Gastroesophageal sphincter (tissue), 4 donors: ENCODE data around the gene PARD6G. TPM values are rescaled to one million over a fixed set of nuclear protein-coding genes. Genes with fewer than 3 reads are reported as not detected.

Source experiments
- ATAC-seq: fragments of 150-250 bp; one replicate; pipeline ENCODE4 v1.9.1; 2016; ENCODE audit warnings: mild to moderate bottlenecking, moderate library complexity
- H3K27ac ChIP-seq, 4 donors: fragments of 200-600 bp; sonication (generic) in 3 of 4; 1 replicate in 3 of 4; 2 replicates in 1 of 4; pipeline ENCODE4 v1.5.1; 2016 to 2019
- H3K27me3 ChIP-seq: fragments of 200-600 bp; sonication (generic); one replicate; pipeline ENCODE4 v1.5.1; 2019
- H3K36me3 ChIP-seq, 2 donors: fragments of 200-600 bp; sonication (generic); one replicate each; pipeline ENCODE4 v1.5.1; 2019; ENCODE audit warnings: control low read depth in 1 of 2
- H3K4me1 ChIP-seq, 3 donors: fragments of 200-600 bp; sonication (generic); 1 replicate in 2 of 3; 2 replicates in 1 of 3; pipeline ENCODE4 v1.5.1; 2016 to 2019; ENCODE audit warnings: control low read depth in 2 of 3
- H3K4me3 ChIP-seq, 2 donors: fragments of 200-600 bp; sonication (generic); one replicate each; pipeline ENCODE4 v1.5.1; 2019; ENCODE audit warnings: mild to moderate bottlenecking in 1 of 2, moderate library complexity in 1 of 2
- H3K9me3 ChIP-seq, 3 donors: fragments of 200-600 bp; sonication (generic); one replicate each; pipeline ENCODE4 v1.5.1; 2017 to 2019; ENCODE audit warnings: control low read depth in 2 of 3
- CTCF ChIP-seq, 4 experiments: fragments of 200-600 bp in 2 of 4; fragments of 450-650 bp in 2 of 4; sonication (generic) in 1 of 4; IDR thresholded peaks; one replicate each; pipeline ENCODE4 v1.5.1; 2017 to 2019; ENCODE audit warnings: antibody characterized with exemption in 4 of 4, mild to moderate bottlenecking in 2 of 4, moderate library complexity in 2 of 4
- EP300 ChIP-seq: sonication (generic); formaldehyde crosslinking; IDR thresholded peaks from one replicate; pipeline ENCODE4 v1.6.1; 2017; ENCODE audit warnings: antibody characterized with exemption, mild to moderate bottlenecking
- POLR2A ChIP-seq, 2 donors: fragments of 450-650 bp; IDR thresholded peaks; one replicate each; pipeline ENCODE4 v1.6.1; 2017; ENCODE audit warnings: antibody characterized with exemption in 2 of 2, mild to moderate bottlenecking in 2 of 2, moderate library complexity in 1 of 2
- POLR2AphosphoS5 ChIP-seq: sonication (generic); formaldehyde crosslinking; IDR thresholded peaks from one replicate; pipeline ENCODE4 v1.6.1; 2017; ENCODE audit warnings: antibody characterized with exemption
- WGBS, 2 donors: methylation state at CpG; one replicate each; pipeline ENCODE4 v1.1.5; 2018; ENCODE audit warnings: low coverage in 1 of 2; 5-methylcytosine and 5-hydroxymethylcytosine counted together
- total RNA-seq, 4 donors: library from RNA; depleted of rRNA; stranded (reverse); fragments of >200 nt; gene quantifications; one replicate each; pipeline ENCODE4 v1.1.0, GENCODE V29; 2016

PARD6G gene
- total RNA-seq, 4 donors from 2014 or later: 3.7 to 14.0 (median 8.6) TPM

DNA sequence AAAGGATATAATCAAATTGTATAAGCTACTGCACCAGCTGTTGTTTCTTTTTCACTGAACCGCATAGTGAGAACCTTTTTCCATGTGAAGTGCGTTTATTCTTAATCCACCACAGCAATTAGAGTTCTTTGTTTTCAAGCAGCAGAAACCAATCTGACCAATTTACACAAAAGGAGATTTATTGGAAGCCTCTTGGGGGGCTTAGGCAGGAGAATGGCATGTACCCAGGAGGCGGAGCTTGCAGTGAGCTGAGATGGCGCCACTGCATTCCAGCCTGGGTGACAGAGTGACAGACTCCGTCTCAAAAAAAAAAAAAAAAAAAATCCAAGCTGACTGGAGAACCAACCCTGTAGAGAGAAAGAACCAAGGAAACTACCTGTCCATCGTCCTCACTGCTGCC is 128.2 kb downstream of the PARD6G start:
- H3K4me1 ChIP-seq: peaks cover 0 to 29% (median 0%) of the 10 kb centered on the region in 3 donors
- no peak overlapping the region for H3K27ac ChIP-seq
- no peaks in the 10 kb centered on the region for H3K9me3 ChIP-seq
- WGBS, 2 donors: 71 to 84% methylated on average over 4 to 6 of the region's 6 CpGs
- H3K4me3 ChIP-seq: no peak overlapping the region
- no peak for TF ChIP-seq POLR2AphosphoS5
- TF ChIP-seq POLR2A (IDR thresholded peaks at IDR 0.05): no peak
- TF ChIP-seq CTCF (IDR thresholded peaks at IDR 0.05): no peak
- no peak for TF ChIP-seq EP300
- peaks cover 0 to 36% of the 10 kb centered on the region in 2 donors for H3K36me3 ChIP-seq
- H3K27me3 ChIP-seq: no peaks in the 10 kb centered on the region
- no peak for ATAC-seq

- ATAC-seq: no peak
- Histone ChIP-seq H3K27me3 (no peaks in the 10 kb centered on the region), H3K4me3 (no peak overlapping the region), H3K36me3 (peaks cover 0 to 30% of the 10 kb centered on the region in 2 donors), H3K9me3 (no peaks in the 10 kb centered on the region), H3K4me1 (peaks cover 0 to 63% (median 9%) of the 10 kb centered on the region in 3 donors), H3K27ac (no peak overlapping the region)
- whole genome bisulfite sequencing, 2 donors: 92 to 96% methylated on average over 2 to 4 of the region's 4 CpGs
- TF ChIP-seq POLR2A (IDR thresholded peaks at IDR 0.05) (no peak), EP300 (no peak), POLR2AphosphoS5 (no peak), CTCF (IDR thresholded peaks at IDR 0.05) (no peak)
These were observed 132.3 kb downstream of the PARD6G start for GRCh38 chr18:80115035-80115434.

DNA sequence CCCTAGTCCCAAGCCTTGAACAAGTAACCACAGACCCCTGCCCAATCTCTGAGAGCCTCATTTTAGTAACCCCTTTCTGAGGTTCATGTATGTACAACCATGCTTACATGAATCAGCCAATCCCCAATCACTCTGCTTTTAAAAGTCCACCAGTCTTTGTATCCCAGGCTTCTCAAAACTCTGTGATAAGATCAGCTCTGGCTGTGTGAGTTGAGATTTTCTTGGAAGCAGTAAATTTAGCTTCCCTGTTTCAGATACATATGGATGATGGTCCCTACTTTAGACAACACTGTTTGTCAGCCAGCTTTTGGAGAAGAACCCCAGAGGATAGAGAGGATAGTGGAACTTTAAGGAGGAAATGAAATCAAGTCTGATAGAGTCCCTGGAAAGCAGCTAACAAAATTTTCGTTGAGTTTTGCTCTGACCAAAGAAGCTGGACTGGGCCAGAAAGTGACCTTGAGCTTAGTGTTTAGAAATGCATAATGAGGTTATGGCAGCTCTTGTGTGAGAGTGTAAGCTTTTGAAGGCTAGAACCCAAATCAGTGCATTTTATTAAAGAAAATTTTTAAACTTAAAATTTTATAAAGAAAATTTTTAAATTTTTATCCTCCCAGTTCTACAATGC is 134.6 kb downstream of the PARD6G start:
- Histone ChIP-seq H3K36me3 (peaks cover 0 to 7% of the 10 kb centered on the region in 2 donors), H3K4me3 (no peak overlapping the region), H3K4me1 (peaks cover 0 to 69% (median 9%) of the 10 kb centered on the region in 3 donors), H3K27me3 (no peaks in the 10 kb centered on the region), H3K9me3 (peaks cover 0 to 4% (median 0%) of the 10 kb centered on the region in 3 donors), H3K27ac (peak overlapping the region in 1 of 4 donors; percentile 18)
- no peak for ATAC-seq
- WGBS, 2 donors: 7 to 38% methylated on average over 1 of the region's 1 CpG
- no peak for TF ChIP-seq POLR2A (IDR thresholded peaks at IDR 0.05)
- TF ChIP-seq CTCF (IDR thresholded peaks at IDR 0.05): no peak
- TF ChIP-seq EP300: no peak

DNA sequence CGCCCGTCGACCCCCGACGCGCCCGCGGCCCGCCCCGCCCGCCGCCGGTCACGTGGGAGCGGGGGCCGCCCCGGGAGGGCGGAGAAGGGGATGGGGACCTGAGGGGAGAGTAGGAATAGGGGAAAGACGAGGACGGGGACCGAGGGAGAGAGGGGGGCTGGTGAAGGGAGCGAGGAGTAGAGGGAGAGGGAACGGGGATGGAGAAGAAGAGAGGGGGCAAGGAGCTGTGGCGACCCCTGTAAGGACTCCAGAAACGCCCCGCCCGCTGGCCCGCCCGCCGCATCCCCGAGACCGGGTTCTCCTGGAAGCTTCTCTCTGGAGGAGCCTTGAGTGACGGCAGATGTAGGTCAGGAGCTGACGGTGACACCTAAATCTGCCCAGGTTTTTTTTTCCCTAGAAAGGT is 137.6 kb downstream of the PARD6G start:
- H3K4me1 ChIP-seq: peaks cover 0 to 56% (median 9%) of the 10 kb centered on the region in 3 donors

More for the DNA sequence above, 137.6 kb downstream of the PARD6G start:
- H3K27me3 ChIP-seq: no peaks in the 10 kb centered on the region
- no peaks in the 10 kb centered on the region for H3K36me3 ChIP-seq
- 0% methylated on average over 19 of the region's 34 CpGs; no CpG with 5 or more reads in 1 of the 2 donors for WGBS, 2 donors
- TF ChIP-seq POLR2A (IDR thresholded peaks at IDR 0.05) (no peak), EP300 (no peak), CTCF (IDR thresholded peaks at IDR 0.05) (no peak), POLR2AphosphoS5 (no peak)
- H3K9me3 ChIP-seq: peaks cover 0 to 4% (median 0%) of the 10 kb centered on the region in 3 donors
- H3K4me3 ChIP-seq: peak overlapping the region; percentile 83 to 84
- peak; percentile 46 for ATAC-seq
- peak overlapping the region; percentile 93 to 99 (median 96) for H3K27ac ChIP-seq
